PC-9 (cell line): ENCODE data around the gene PBX3. TPM values are rescaled to one million over a fixed set of nuclear protein-coding genes. Genes with fewer than 3 reads are reported as not detected.

Experiments
- BruUV-seq: library from RNA; stranded (reverse); fragments of 400-500 nt; replicated peaks from 2 replicates; lab custom pipeline; 2021; lab: Mats Ljungman, UMichigan
- CTCF ChIA-PET: fragments of 300-600 bp; sonication (Branson Sonifier 250); formaldehyde crosslinking; loops from one replicate; lab custom pipeline; 2022; ENCODE audit warnings: antibody characterized with exemption; lab: Charles Lee
- POLR2A ChIA-PET: fragments of 300-600 bp; sonication (Branson Sonifier 250); formaldehyde crosslinking; loops from one replicate; lab custom pipeline; 2022; ENCODE audit warnings: antibody characterized with exemption; ENCODE audit not compliant: unreplicated experiment; lab: Charles Lee
- DNase-seq, 2 experiments: peaks; one replicate each; pipeline versions ENCODE4 v3.0.0 to v3.0.0-alpha.2; 2015 to 2022; ENCODE audit warnings: mixed read lengths in 1 of 2
- H2AFZ ChIP-seq: fragments of 200-600 bp; sonication (generic); 2 replicates; pipeline ENCODE4 v1.8.1; 2017; ENCODE audit warnings: antibody characterized with exemption
- H3F3A ChIP-seq: fragments of 200-600 bp; sonication (generic); 2 replicates; pipeline ENCODE4 v1.8.1; 2017; ENCODE audit warnings: antibody characterized with exemption, mild to moderate bottlenecking, low read depth; ENCODE audit not compliant: insufficient read depth
- H3K27ac ChIP-seq: fragments of 200-600 bp; sonication (generic); 2 replicates; pipeline ENCODE4 v1.6.1; 2016; ENCODE audit warnings: mixed run types
- H3K27me3 ChIP-seq: fragments of 200-600 bp; sonication (generic); 2 replicates; pipeline ENCODE4 v1.6.1; 2016; ENCODE audit warnings: low read depth, mixed run types; ENCODE audit not compliant: insufficient read depth
- H3K36me3 ChIP-seq: fragments of 200-600 bp; sonication (generic); 2 replicates; pipeline ENCODE4 v1.6.1; 2016; ENCODE audit warnings: low read depth, mixed run types
- H3K4me1 ChIP-seq: fragments of 200-600 bp; sonication (generic); replicated peaks from 2 replicates; pipeline ENCODE4 v1.6.1; 2016; ENCODE audit warnings: mixed run types; ENCODE audit not compliant: insufficient read depth
- H3K4me2 ChIP-seq: fragments of 200-600 bp; sonication (generic); 2 replicates; pipeline ENCODE4 v1.6.1; 2017; ENCODE audit warnings: mixed run types
- H3K4me3 ChIP-seq: fragments of 200-600 bp; sonication (generic); 2 replicates; pipeline ENCODE4 v1.6.1; 2016; ENCODE audit warnings: mixed run types
- H3K79me2 ChIP-seq: fragments of 200-600 bp; sonication (generic); 2 replicates; pipeline ENCODE4 v1.6.1; 2017; ENCODE audit warnings: low read depth, mixed run types
- H3K9me2 ChIP-seq: fragments of 200-600 bp; sonication (generic); 2 replicates; pipeline ENCODE4 v1.8.1; 2017; ENCODE audit warnings: mild to moderate bottlenecking; ENCODE audit not compliant: insufficient read depth
- H3K9me3 ChIP-seq: fragments of 200-600 bp; sonication (generic); 2 replicates; pipeline ENCODE4 v1.8.1; 2016; ENCODE audit warnings: low read depth; ENCODE audit not compliant: insufficient read depth
- H4K20me1 ChIP-seq: fragments of 200-600 bp; sonication (generic); 2 replicates; pipeline ENCODE4 v1.8.1; 2017; ENCODE audit not compliant: insufficient read depth
- CTCF ChIP-seq: fragments of 200-600 bp; sonication (generic); conservative IDR thresholded peaks from 2 replicates; pipeline ENCODE4 v1.6.1; 2017; ENCODE audit warnings: mixed run types, antibody characterized with exemption, mild to moderate bottlenecking, moderate library complexity
- EZH2 ChIP-seq: fragments of 200-600 bp; sonication (generic); IDR thresholded peaks from 2 replicates; pipeline ENCODE4 v1.8.0; 2017; ENCODE audit warnings: antibody characterized with exemption, low read depth
- intact Hi-C: fragments of 100-400 bp; cut with micrococcal nuclease; formaldehyde crosslinking; loops from one replicate; pipeline ENCODE4 v1.10.0; 2022; ENCODE audit not compliant: unreplicated experiment
- total RNA-seq: library from RNA; stranded (reverse); gene quantifications from 2 replicates; pipeline ENCODE4 v1.2.3, GENCODE V29; 2021

Gene PBX3
- total RNA-seq, 1 experiment from 2014 or later, result 18.3 TPM

DNA sequence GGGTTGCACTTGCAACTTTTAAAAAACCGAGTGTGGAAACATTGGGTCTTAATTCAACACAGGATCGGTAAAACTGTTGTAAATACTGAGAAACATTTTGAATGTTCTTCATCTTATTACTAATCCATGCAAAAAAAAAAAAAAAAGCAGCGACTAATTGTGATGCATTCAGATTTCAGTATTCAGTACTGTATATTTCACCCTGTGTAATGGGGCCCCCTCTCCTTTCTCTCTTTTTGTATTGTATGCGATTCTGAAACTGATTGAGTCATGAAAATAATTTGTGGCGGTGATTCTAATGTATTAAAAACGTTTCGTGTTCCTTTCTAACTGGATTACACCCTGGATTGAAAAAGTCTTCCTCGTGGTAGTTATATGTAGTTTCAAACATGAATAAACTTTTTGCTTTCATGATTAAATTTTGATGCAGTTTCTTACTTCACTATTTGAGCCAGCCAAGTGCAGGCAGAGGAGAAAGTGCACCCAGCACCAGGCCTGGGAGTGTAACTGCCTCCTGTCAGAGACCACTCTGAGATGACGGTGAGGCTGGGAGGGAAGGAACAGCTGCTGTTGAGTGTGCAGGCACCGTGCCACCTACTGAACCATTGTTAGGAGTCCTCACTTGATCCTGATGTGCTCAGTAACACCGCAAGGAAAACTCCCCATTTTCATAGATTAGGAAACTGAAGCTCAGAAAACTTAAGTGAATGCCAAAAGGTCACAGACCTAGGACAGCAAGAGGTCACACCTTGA, 220.0 kb downstream of the PBX3 start:
- Histone ChIP-seq H3K4me2 (no peak overlapping the region), H3K9me2 (no peaks in the 10 kb centered on the region), H3F3A (no peaks in the 10 kb centered on the region), H3K27ac (no peak overlapping the region), H3K79me2 (no peaks in the 10 kb centered on the region), H3K9me3 (no peaks in the 10 kb centered on the region), H3K4me3 (no peak overlapping the region), H2AFZ (no peak overlapping the region), H3K36me3 (no peaks in the 10 kb centered on the region), H3K27me3 (no peaks in the 10 kb centered on the region), H3K4me1 (no peaks in the 10 kb centered on the region), H4K20me1 (no peaks in the 10 kb centered on the region)
- DNase-seq, result no peak
- ChIA-PET POLR2A (no interaction called here), CTCF (no interaction called here)
- no peak for TF ChIP-seq CTCF
- no peak for TF ChIP-seq EZH2
- intact Hi-C loops, result no loop called here
- no TSS peak for BruUV-seq

DNA sequence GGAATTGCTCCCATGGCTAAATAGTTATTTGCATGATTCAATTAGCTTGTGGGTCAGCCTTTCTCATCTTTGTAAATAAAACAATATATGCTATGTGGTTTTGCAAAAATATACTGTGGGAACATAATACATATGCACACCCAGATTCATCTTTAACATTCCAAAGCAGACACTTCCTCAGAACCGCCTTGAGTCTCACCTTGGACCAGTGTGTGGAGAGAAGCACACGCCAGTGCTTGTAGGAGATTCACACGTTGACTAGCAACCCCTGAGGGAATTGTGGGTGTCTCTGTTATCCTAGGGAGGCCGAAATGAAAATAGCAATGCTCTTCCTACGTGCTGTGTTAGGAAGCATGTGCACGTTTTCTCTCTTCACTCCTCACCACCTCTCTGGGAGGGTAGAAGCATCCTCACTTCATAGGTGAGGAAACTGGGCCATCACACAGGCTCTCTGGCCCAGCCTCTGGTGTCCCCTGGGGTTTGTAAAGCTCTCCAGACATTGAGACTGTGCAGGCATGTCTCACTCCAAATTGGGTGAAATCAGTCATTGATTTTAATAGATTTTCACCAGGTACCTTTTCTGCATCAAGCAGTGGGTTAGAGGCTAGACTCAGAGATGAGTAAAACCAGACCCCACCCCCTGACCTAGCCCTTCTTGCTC, 221.7 kb downstream of the PBX3 start:
- no peak overlapping the region for H3K4me3 ChIP-seq
- H3K4me1 ChIP-seq, result no peaks in the 10 kb centered on the region
- no peaks in the 10 kb centered on the region for H3K9me3 ChIP-seq
- ChIA-PET POLR2A (interaction anchor here (0.6 kb wide), 1 partner anchor 59 kb away, joined by 9 read pairs; no protein-coding TSS in a partner anchor), CTCF (no interaction called here)
- no peaks in the 10 kb centered on the region for H3K27me3 ChIP-seq
- TF ChIP-seq CTCF (no peak), EZH2 (no peak)
- no peaks in the 10 kb centered on the region for H3K79me2 ChIP-seq
- H3K36me3 ChIP-seq, result no peaks in the 10 kb centered on the region
- no peaks in the 10 kb centered on the region for H3K9me2 ChIP-seq
- no peak overlapping the region for H3K27ac ChIP-seq
- no peak for DNase-seq
- H4K20me1 ChIP-seq, result no peaks in the 10 kb centered on the region
- intact Hi-C loops, result no loop called here
- no peak overlapping the region for H2AFZ ChIP-seq
- no peak overlapping the region for H3K4me2 ChIP-seq
- H3F3A ChIP-seq, result no peaks in the 10 kb centered on the region
- no TSS peak for BruUV-seq

DNA sequence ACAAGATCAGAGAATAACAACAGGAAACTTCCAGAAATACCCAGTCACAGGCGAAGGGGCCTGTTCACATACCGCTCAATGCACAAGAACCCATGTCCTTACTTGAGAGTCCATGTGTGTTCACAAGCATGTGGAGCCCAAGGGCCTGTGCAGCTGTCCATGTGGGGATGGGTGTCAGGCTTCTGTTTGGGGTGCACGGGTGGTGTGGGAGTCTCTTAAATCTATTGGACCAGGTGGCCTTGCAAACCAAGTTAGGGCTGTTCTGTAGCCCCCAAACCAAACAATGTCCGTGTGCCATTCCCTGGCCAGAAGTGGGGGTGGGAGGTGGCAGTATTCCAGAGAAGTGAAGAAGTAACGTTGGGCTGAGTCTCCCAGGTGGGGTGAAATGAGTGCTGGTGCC, 222.3 kb downstream of the PBX3 start:
- H3K9me2 ChIP-seq, result no peaks in the 10 kb centered on the region
- H3K27me3 ChIP-seq, result no peaks in the 10 kb centered on the region
- H3K9me3 ChIP-seq, result no peaks in the 10 kb centered on the region
- no peaks in the 10 kb centered on the region for H3F3A ChIP-seq
- CTCF ChIA-PET, result no interaction called here
- H2AFZ ChIP-seq, result no peak overlapping the region
- POLR2A ChIA-PET, result interaction anchor here (0.6 kb wide), 1 partner anchor 58 kb away, joined by 9 read pairs; no protein-coding TSS in a partner anchor
- TF ChIP-seq CTCF (no peak), EZH2 (no peak)
- no peaks in the 10 kb centered on the region for H3K36me3 ChIP-seq
- intact Hi-C loops, result no loop called here
- DNase-seq, result no peak
- no peak overlapping the region for H3K27ac ChIP-seq
- no peaks in the 10 kb centered on the region for H4K20me1 ChIP-seq
- H3K4me2 ChIP-seq, result no peak overlapping the region
- no peaks in the 10 kb centered on the region for H3K4me1 ChIP-seq
- H3K4me3 ChIP-seq, result no peak overlapping the region
- no TSS peak for BruUV-seq
- no peaks in the 10 kb centered on the region for H3K79me2 ChIP-seq
